Upper lobe of left lung (tissue), 4 donors: Measurements from ENCODE around the gene NCOR2.

Source experiments
- EP300 ChIP-seq, 4 donors: sonication (generic); formaldehyde crosslinking; IDR thresholded peaks; one replicate each; pipeline ENCODE4 v1.5.1; 2017; ENCODE audit warnings: antibody characterized with exemption in 4 of 4, control low read depth in 2 of 4
- POLR2A ChIP-seq, 4 donors: fragments of 450-650 bp; IDR thresholded peaks; one replicate each; pipeline ENCODE4 v1.5.1; 2016 to 2017; ENCODE audit warnings: antibody characterized with exemption in 4 of 4, mild to moderate bottlenecking in 2 of 4
- POLR2AphosphoS5 ChIP-seq, 2 donors: sonication (generic); formaldehyde crosslinking; IDR thresholded peaks; one replicate each; pipeline ENCODE4 v1.5.1; 2017; ENCODE audit warnings: antibody characterized with exemption in 2 of 2
- TF ChIP-seq, protein P1 (sequence below), 6 experiments: fragments of 450-650 bp in 4 of 6; fragments of 200-600 bp in 2 of 6; sonication (generic) in 2 of 6; IDR thresholded peaks; one replicate each; pipeline ENCODE4 v1.5.1; 2016 to 2019; ENCODE audit warnings: antibody characterized with exemption in 6 of 6

DNA sequence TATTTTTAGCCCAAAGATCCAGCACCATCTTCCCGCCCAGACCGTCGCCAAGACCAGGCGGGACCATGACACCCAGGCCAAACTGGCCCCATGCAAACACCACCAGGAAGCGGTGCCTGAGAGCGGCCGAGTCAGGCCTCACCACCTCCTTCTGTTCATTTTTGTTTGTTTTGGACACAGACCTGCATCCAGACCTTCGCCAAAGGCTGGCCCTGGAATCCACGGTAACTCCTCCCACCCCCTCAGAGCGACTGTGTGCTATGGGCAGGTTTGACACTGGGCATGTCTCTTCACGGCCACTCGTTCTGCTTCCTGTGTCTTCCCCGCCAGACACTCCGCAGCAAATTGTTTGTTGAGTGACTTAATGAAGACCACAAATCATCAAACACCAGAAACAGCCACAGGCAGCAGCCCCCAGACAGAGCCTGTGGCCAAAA, 47.1 kb downstream of the NCOR2 start:
- TF ChIP-seq POLR2A (IDR thresholded peaks at IDR 0.05) (peak in 1 of 4 donors; percentile 14), POLR2AphosphoS5 (IDR thresholded peaks at IDR 0.05) (peak in 1 of 2 donors; percentile 16), EP300 (IDR thresholded peaks at IDR 0.05) (no peak)
- TF ChIP-seq, protein P1, sequence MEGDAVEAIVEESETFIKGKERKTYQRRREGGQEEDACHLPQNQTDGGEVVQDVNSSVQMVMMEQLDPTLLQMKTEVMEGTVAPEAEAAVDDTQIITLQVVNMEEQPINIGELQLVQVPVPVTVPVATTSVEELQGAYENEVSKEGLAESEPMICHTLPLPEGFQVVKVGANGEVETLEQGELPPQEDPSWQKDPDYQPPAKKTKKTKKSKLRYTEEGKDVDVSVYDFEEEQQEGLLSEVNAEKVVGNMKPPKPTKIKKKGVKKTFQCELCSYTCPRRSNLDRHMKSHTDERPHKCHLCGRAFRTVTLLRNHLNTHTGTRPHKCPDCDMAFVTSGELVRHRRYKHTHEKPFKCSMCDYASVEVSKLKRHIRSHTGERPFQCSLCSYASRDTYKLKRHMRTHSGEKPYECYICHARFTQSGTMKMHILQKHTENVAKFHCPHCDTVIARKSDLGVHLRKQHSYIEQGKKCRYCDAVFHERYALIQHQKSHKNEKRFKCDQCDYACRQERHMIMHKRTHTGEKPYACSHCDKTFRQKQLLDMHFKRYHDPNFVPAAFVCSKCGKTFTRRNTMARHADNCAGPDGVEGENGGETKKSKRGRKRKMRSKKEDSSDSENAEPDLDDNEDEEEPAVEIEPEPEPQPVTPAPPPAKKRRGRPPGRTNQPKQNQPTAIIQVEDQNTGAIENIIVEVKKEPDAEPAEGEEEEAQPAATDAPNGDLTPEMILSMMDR (IDR thresholded peaks at IDR 0.05): no peak
